MM.1S (cell line): ENCODE measurements around the gene COA3.

Source experiments
- CTCF ChIP-seq: fragments of 300-600 bp; sonication (generic); IDR thresholded peaks from 2 replicates; pipeline ENCODE4 v1.5.1; 2016; ENCODE audit warnings: antibody characterized with exemption, low read length, mixed read lengths
- EZH2phosphoT487 ChIP-seq: fragments of 300-600 bp; sonication (generic); IDR thresholded peaks from 2 replicates; pipeline ENCODE4 v1.6.1; 2018; ENCODE audit warnings: antibody characterized with exemption, low read length

- TF ChIP-seq CTCF (no peak), EZH2phosphoT487 (no peak)
These were observed 29.0 kb upstream of the COA3 start for GRCh38 chr17:42827472-42827871.
